BE2C (cell line): ENCODE measurements around the gene AP1B1.

Experiments used
- DNase-seq: peaks from one replicate; pipeline ENCODE4 v3.0.0-alpha.2; 2020
- H3K27me3 ChIP-seq: fragments of 250-450 bp; sonication (Bioruptor Pico); 2 replicates; pipeline ENCODE4 v1.5.1; 2020; ENCODE audit warnings: mild to moderate bottlenecking
- H3K36me3 ChIP-seq: fragments of 250-450 bp; sonication (Bioruptor Pico); 2 replicates; pipeline ENCODE4 v1.5.1; 2020; ENCODE audit warnings: mild to moderate bottlenecking
- H3K4me1 ChIP-seq: fragments of 250-450 bp; sonication (Bioruptor Pico); 2 replicates; pipeline ENCODE4 v1.5.1; 2020
- H3K4me3 ChIP-seq: 2 replicates; pipeline ENCODE4 v1.5.1; 2011; ENCODE audit warnings: low read depth, low read length
- H3K9me3 ChIP-seq: fragments of 250-450 bp; sonication (Bioruptor Pico); 2 replicates; pipeline ENCODE4 v1.5.1; 2020
- TF ChIP-seq, protein P1 (sequence below): IDR thresholded peaks from 2 replicates; pipeline ENCODE4 v1.5.1; 2012; ENCODE audit warnings: mild to moderate bottlenecking, low read depth, low read length

The AP1B1 gene

DNA sequence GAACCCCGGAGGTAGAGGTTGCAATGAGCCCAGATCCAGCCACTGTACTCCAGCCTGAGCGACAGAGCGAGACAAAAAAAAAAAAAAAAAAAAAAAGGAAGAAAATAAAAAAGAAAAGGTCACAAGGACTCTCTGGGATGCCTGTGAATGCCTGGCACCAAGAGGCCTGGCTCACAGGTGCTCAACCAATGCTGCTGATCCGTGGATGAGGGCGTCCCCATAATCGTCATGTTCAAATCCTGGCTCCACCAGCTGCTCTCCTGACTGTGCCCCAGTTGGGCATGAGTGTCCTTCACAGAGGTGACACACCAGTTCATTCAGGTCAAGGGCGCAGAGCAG, 82.6 kb downstream of the AP1B1 start:
- peaks cover 2% of the 10 kb centered on the region for H3K4me1 ChIP-seq
- no peak for DNase-seq
- TF ChIP-seq, protein P1, sequence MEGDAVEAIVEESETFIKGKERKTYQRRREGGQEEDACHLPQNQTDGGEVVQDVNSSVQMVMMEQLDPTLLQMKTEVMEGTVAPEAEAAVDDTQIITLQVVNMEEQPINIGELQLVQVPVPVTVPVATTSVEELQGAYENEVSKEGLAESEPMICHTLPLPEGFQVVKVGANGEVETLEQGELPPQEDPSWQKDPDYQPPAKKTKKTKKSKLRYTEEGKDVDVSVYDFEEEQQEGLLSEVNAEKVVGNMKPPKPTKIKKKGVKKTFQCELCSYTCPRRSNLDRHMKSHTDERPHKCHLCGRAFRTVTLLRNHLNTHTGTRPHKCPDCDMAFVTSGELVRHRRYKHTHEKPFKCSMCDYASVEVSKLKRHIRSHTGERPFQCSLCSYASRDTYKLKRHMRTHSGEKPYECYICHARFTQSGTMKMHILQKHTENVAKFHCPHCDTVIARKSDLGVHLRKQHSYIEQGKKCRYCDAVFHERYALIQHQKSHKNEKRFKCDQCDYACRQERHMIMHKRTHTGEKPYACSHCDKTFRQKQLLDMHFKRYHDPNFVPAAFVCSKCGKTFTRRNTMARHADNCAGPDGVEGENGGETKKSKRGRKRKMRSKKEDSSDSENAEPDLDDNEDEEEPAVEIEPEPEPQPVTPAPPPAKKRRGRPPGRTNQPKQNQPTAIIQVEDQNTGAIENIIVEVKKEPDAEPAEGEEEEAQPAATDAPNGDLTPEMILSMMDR: no peak
- peak overlapping the region; percentile 83; the same call in 1 of the 2 replicates for H3K4me3 ChIP-seq
- no peaks in the 10 kb centered on the region for H3K27me3 ChIP-seq
- no peaks in the 10 kb centered on the region for H3K9me3 ChIP-seq
- peaks cover 9% of the 10 kb centered on the region for H3K36me3 ChIP-seq

DNA sequence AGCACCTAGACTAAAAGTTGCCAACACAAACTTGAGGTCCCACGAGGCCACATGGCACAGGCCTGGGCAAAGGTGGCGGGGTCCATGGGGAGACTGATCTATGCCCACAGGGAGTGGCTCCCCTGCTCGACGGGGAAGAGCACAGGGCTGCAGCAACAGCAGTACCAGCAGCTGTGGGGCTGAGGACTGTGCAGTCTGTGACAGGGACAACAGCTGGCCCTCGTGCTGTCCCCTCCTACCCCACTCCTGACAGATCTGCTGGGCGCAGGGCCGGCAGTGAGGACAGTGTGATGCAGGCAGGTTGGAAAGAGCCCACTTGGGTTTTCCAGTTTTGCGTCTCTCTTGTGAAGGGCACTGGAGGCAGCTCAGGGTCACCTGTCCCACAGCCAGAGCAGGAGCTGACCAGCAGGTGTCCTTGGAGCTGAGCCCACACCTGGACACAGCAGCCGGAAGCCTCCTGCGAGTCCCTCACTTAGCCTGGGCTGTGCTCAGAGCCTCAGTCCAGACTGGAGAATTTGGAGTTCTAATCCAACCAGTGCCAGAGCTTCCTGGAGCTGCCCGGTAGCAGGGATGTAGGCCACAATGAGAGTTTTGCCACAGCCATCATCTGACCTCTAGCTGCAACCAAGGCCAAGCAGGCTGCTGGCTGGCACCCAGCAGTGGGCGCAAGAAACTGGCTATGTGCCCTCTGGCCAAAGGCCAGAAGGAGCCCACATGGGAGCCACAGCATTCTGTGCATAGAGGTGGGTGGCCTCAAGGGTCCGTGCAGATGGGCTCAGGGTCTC, 85.5 kb downstream of the AP1B1 start:
- Histone ChIP-seq H3K4me1 (no peaks in the 10 kb centered on the region), H3K4me3 (no peak overlapping the region), H3K9me3 (no peaks in the 10 kb centered on the region), H3K36me3 (peaks cover 35% of the 10 kb centered on the region), H3K27me3 (no peaks in the 10 kb centered on the region)
- TF ChIP-seq, protein P1: no peak
- no peak for DNase-seq

DNA sequence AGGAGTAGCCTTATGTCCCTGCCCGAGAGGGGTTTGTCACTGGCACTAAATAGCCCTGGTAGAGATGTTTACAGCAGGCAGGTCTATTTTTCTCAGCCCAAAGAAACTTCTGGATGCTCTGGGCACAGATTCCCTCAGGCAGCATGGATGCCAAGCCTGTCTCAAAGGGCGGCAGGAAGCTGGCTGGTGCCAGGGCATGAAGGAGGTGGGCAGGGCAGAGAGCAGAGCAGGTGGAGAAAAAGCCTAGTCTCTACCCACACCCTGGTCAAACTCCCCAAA, 86.0 kb downstream of the AP1B1 start:
- Histone ChIP-seq H3K4me1 (no peaks in the 10 kb centered on the region), H3K27me3 (no peaks in the 10 kb centered on the region), H3K36me3 (peaks cover 40% of the 10 kb centered on the region), H3K4me3 (no peak overlapping the region), H3K9me3 (no peaks in the 10 kb centered on the region)
- TF ChIP-seq, protein P1: no peak
- DNase-seq: no peak

DNA sequence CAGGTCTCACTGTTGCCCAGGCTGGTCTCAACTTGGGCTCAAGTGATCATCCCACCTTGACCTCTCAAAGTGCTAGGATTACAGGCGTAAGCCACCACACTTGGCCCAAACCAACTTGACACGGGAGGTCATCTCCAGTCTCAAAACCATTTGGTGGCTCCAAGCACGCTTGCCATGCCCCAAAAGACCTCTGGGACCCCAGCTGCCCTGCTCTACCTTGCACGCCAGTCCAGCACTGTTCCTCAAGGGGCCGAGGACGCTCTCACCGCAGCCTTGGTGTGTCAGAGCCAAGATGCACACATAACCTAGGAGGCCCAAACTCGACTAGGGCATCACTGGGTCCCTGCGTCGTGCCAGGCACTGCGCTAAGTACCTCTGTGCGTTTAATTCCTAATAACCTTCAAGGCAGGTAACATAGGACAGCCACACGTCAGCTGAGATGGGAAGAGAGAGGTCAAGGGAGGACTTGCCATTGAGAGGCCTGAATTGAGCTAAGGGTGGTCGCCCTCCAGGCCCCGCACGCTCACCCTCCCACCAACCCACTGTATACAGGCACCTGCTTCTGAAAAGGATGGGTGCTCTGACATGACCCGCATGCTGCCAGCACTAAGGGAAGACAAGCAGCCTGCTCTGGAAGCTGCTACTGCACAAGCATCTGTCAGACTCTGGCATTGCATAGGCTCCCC, 86.5 kb downstream of the AP1B1 start:
- Histone ChIP-seq H3K36me3 (peaks cover 45% of the 10 kb centered on the region), H3K4me3 (no peak overlapping the region), H3K27me3 (no peaks in the 10 kb centered on the region), H3K4me1 (no peaks in the 10 kb centered on the region), H3K9me3 (no peaks in the 10 kb centered on the region)
- TF ChIP-seq, protein P1: no peak
- no peak for DNase-seq

DNA sequence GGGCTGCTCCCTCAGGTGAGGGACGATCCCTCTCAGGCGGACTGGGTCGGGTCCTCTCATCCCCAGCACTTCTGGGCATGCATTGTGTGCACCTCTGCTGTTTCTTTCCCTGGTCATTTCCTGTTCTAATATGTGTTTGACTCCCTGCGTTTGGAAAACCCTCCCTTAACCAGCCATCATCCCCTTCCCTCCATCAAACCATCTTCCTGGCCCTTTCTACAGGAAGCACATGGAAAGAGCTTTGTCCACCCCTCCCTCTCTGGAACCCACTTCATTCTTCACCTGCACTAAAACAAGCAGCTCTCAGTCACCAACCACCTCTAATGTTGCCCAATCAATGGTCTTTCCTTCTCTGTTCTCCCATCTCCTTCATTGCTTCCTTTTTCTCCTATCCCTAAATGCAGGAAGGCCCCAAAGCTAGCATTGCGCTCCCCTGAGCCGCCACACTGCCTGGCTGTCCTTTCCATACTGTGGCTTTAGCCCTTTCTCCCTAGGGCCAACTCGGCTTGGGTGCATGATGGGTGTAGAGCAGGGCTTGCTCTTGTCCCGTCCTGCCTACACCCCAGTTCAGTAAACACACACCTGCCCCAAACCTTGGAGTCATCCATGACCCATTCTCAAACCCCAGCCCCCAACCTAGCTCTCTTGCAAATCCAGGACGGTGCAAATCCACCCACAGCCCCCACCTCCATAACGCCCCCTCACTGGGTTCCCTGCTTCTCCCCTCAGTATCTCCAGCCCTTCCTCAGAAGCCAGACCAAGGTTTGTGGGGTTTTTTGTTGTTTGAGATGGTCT, 87.4 kb downstream of the AP1B1 start:
- Histone ChIP-seq H3K27me3 (no peaks in the 10 kb centered on the region), H3K36me3 (peaks cover 53% of the 10 kb centered on the region), H3K4me3 (no peak overlapping the region), H3K9me3 (no peaks in the 10 kb centered on the region), H3K4me1 (no peaks in the 10 kb centered on the region)
- TF ChIP-seq, protein P1: no peak
- DNase-seq: no peak

DNA sequence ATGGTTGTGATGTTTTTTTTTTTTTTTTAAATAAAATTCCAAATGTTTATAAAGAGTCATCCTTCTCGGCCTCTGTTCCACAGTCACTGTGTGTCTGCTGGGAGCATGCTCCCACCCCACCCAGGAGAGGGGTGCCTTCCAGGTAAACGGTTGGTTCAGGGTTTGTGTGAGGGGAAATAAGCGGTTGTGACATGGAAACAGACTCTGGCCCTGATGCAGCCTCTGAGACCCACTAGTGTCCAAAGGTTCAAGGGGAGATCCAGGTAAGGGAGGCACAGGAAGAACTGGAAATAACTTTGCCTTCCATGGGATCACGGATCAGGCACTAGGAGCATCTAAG, 87.9 kb downstream of the AP1B1 start:
- Histone ChIP-seq H3K9me3 (no peaks in the 10 kb centered on the region), H3K36me3 (peaks cover 59% of the 10 kb centered on the region), H3K4me1 (no peaks in the 10 kb centered on the region), H3K27me3 (no peaks in the 10 kb centered on the region), H3K4me3 (no peak overlapping the region)
- DNase-seq: no peak
- TF ChIP-seq, protein P1: no peak
